Stimulated activated CD4-positive, alpha-beta T cell treated with anti-CD3 and anti-CD28 coated beads, Interleukin-15, amount 100 ng/mL, for 24 hours (primary cell): ENCODE measurements around the gene TPI1.

Source experiments
- DNase-seq: peaks from one replicate; pipeline ENCODE4 v3.0.0-alpha.2; 2020

Gene TPI1

DNA sequence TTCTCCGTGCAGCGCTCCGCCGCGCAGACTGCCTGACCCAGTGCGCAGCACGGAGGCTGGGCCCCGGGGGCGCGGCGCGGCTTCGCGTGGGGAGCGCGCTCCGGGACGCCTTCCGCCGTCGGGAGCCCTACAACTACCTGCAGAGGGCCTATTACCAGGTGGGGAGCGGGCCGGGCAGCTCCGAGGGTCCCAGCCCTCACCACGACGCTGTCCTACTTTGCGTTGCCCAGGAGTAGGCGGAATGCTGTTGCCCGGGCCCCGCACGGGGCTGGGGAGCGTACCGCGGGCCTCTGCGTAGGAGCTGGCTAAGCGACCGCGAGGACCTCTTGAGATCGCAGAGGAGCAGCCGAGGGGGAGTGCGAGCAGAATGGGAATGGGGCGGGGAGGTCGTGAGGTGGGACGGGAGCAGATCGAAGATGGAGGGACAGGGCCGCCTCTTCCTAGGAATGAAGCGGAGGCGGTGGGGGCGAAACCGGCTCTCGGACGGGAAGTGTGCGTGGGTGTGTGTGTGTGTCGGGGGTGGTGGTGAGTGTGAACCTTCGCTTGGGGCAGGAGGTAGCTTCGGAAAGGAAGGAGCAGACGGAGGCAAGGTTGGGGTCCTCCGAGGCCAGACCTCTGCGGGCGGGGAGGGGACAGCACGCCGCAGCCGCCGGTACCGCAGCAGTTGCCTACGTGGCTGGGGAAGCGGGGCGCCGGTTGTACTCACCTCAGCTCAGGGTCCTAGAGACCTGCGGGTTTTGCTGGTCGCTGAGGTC lies 38.4 kb upstream of the TPI1 start:
- DNase-seq, result peak; percentile 57

DNA sequence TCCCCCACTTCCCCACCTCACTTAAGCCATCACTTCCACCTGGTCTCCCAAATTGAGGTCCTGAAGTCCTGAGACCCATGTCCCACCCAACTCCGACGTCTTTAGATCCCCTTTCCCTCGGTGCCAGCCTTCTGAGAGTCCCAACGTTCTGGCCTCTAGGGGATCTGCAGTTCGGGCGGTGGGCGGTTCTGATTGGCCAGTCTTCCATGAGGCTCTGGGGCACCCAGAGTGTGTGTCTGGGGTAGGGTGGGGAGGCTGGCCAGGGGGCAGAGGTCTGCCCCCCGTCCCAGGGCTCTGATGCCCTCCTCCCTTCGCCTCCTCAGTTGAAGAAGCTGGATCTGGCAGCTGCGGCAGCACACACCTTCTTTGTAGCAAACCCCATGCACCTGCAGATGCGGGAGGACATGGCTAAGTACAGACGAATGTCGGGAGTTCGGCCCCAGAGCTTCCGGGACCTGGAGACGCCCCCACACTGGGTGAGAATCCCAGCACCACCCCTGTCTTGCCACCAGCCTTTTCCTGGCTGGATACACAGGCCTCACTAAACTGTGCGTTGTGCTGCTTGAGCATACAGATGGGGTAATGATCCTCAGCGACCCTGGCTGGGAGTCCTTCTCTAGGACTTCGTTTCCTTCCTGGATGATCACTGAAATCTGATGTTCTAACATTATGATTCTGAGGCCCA lies 37.7 kb upstream of the TPI1 start:
- DNase-seq, result no peak

DNA sequence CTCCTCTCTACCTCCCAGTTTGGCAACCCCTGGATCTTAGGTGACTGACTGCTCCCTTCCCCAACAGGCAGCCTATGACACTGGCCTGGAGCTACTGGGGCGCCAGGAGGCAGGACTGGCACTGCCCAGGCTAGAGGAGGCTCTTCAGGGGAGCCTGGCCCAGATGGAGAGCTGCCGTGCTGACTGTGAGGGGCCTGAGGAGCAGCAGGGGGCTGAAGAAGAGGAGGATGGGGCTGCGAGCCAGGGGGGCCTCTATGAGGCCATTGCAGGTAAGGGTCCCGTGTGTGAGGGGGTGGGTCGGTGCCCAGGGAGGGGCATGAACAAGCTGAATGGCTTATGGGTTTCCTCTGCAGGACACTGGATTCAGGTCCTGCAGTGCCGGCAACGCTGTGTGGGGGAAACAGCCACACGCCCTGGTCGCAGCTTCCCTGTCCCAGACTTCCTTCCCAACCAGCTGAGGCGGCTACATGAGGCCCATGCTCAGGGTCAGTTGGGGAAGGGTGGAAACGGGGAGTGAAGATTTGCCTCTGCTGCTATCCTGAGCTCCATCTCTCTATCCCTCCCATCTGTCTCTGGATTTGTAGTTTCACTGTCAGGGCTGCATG lies 36.9 kb upstream of the TPI1 start:
- no peak for DNase-seq

DNA sequence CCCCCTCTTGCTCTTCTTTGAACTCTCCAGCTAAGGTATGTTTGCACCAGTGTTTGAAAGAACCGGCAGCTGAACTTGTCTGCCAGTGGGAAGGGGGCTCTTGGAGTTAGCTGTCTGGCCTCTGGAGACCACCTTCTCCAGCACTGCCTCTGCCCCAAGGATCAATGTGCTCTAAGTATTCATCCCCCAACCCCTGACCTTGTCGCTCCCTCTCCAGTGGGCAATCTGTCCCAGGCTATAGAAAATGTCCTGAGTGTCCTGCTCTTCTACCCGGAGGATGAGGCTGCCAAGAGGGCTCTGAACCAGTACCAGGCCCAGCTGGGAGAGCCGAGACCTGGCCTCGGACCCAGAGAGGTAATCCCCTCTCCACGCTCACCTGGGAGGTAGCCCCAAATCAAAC lies 36.3 kb upstream of the TPI1 start:
- DNase-seq, result no peak

DNA sequence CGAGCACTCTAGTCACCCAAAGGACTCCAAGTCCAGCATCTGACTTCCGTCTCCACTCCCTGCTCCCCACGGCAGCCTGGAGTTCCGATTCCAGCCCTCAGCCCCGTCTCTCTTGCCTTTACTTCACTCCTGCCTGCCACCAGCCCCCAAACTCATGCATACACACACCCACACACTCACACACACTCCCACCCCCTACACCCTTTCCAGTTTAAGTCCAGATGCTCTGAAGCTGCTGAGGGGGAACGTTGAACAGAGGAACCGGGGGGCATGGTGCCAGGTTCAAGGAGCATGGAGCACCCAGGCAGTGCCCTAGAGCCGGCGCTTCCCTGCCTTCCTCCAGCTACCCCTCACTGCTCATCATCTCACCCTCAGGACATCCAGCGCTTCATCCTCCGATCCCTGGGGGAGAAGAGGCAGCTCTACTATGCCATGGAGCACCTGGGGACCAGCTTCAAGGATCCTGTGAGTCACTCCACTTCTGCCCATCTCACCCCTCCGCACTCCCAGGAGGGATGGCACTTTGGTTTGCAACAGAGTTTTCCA lies 35.8 kb upstream of the TPI1 start:
- no peak for DNase-seq

DNA sequence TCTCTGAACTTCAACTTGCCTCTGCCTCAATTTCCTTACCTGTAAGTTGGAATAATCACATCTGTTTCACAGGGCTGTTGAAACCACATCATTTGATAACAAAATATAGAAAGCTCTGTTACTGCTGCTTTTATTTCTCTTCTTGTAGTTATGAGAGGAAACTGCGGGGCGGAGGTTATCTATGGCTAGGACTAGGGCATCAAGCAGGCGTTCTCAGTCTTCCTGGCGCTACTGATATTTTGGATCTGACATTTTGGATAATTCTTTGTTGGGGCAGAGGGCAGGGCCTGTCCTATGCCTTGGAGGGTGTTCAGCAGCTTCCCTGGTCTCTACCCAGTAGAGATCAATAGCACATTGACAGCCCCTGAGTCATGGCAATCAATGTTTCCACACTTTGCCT lies 35.2 kb upstream of the TPI1 start:
- no peak for DNase-seq

DNA sequence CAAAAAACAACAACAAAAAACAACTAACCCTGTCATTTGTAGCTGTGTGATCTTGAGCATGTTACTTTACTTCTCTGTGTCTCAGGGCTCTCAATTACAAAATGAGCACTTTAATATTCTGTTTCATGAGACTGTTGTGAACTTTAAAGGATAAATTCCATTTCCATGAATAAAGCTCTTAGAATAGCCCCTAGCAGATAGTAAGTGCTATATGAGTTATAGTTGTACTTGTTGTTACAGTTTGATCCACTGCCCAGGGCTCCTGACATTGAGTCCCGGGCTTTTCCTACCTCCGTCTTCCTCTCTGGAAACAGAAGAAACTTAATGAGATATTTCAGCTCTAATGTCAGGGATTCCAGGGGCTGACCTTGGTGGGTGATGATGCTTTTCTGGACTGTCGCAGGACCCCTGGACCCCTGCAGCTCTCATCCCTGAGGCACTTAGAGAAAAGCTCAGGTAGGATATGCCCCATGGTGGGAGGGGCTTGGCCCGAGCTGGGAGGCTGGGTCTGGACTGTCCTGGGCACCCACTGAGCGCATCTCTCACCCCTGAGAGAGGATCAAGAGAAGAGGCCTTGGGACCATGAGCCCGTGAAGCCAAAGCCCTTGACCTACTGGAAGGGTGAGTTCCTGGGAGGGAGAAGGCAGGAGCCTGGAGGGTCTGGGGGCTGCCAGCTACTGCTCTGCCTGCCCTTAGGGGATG lies 34.0 kb upstream of the TPI1 start:
- DNase-seq, result no peak

DNA sequence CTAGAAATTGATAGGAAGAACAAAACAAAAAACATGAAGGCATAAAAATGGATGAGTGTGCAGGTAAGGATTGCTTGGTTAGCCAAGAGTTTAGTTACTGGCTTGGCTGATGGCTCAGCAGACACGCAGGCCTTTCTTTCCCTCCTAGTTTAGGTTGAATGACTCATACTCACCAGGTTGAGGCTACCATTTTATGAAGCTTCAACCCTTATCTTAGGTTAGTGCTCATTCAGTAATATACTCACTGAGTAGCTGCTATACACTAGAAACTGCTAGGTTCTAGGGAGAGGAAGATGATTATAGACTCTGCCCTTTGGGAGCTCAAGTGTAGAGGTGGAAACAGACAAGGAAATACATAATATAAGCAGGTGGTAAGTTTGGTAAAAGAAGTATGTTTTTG lies 33.1 kb upstream of the TPI1 start:
- no peak for DNase-seq

DNA sequence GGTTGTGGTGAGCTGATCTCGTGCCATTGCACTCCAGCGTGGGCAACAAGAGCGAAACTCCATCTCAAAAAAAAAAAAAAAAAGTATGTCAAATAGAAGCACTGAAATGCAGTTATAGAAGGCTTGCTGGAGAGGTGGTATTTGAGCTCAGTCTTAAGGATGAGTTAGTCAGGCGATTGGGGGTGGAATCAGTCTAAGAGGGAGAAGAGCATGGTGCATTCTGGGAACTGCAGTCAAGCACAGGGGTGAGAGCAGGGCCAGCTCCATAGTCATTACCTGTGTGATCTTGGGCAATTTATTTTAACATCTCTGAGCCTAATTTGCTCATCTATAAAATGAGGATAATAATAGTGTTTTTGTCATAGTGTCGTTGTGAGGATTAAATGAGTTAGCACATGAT lies 32.5 kb upstream of the TPI1 start:
- DNase-seq, result no peak

DNA sequence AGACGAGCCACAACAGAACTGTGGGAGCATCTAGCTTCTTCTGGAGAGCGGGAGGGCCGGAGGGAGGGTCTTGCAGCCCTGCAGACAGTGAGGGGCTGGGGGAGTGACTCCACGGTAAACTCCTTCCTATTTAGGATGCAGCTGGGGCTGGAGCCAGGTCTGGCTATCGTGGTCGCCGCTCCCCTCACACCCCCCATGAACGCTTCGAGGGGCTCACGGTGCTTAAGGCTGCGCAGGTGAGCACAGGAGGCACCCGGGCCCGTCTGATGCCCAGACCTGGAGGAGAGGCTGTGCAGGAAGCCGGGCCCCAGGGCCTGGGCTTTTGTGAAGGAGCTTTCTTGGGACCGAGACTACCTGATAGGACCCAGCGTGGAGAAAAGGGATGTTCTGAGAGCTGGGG lies 30.5 kb upstream of the TPI1 start:
- DNase-seq, result no peak

DNA sequence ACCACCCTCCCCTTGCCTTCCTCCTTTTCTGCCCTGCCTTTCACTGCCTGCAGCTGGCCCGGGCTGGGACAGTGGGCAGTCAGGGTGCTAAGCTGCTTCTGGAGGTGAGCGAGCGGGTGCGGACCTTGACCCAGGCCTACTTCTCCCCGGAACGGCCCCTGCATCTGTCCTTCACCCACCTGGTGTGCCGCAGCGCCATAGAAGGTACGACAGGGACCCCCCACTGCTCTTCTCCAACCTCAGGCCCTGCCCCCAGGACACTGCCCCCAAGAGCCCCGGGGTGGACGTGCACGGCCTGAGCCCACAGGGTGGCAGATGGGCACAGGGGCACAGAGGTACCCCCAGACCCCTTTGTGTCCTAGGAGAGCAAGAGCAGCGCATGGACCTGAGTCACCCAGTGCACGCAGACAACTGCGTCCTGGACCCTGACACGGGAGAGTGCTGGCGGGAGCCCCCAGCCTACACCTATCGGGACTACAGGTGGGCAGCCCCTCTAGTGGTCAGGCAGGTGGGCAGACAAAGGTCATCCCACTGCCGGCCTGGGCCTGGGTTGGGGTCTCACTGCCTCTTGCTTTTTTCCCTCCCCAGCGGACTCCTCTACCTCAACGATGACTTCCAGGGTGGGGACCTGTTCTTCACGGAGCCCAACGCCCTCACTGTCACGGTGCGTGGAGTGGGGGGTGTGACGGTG lies 29.8 kb upstream of the TPI1 start:
- DNase-seq, result no peak

DNA sequence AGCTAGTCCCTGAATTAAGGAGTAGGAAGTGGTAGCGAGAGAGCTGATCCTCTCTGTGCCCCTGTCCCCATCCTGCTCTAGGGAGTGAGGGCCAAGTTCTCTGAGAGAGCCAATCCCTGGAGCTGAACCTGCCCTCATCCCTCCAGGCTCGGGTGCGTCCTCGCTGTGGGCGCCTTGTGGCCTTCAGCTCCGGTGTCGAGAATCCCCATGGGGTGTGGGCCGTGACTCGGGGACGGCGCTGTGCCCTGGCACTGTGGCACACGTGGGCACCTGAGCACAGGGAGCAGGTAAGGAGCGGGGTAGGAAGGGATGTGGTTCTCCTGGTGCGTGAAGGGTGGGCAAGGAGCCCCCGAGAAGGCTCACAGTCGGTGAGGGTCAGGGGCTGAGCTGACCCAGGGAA lies 28.5 kb upstream of the TPI1 start:
- no peak for DNase-seq

DNA sequence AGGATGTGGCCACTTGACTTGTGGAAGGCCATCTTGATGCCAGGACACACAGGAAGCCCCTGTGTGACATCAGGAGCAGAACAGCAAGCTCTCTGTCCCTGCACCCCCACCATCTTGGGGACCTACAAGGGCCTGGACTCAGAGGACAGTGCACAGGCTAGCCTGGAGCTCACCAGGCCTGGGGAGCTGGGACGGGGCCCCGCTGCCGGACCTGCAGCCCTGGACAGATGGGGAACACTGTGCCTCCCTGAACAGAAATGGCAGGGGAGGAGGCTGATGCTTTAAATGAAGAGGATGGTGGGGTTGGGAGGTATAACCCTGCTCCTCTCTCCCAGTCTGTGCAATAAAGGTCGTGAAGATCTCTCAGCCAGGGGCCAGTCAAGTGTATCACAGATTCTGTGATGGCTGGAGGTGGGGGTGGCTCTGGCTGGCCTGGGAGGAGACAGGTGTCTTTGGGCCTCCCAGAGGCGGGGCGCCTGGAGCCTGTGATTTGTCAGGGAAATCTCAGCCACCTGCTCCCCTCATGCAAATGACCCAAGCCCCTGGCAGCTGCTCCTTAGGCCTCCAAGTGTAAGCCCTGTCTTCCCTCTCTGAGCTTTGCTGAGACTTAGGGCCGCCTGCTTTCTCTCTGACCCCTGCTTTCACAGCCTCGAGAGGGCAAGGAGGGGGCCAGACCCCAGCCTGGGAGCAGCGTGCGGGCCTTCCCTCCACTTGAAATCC lies 27.7 kb upstream of the TPI1 start:
- DNase-seq, result no peak

DNA sequence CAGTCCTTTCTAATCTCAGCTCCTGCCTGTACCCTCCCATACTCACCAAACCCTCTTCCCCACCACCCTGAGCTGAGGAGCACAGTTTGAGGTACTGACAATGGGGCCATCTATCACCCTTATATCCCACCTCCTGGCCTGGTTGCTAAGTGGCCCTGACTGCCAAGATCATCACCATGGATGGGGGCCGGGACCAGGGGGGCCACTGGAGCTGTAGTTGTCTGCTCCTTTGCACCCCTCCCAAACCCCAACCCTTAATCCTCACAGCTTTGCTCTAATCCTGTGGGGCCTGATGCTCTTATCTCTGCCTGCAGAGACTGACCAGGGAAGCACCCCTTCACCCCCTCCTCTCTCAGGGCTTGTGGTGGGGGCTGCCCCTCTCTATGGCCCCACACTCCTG lies 27.0 kb upstream of the TPI1 start:
- DNase-seq, result no peak

DNA sequence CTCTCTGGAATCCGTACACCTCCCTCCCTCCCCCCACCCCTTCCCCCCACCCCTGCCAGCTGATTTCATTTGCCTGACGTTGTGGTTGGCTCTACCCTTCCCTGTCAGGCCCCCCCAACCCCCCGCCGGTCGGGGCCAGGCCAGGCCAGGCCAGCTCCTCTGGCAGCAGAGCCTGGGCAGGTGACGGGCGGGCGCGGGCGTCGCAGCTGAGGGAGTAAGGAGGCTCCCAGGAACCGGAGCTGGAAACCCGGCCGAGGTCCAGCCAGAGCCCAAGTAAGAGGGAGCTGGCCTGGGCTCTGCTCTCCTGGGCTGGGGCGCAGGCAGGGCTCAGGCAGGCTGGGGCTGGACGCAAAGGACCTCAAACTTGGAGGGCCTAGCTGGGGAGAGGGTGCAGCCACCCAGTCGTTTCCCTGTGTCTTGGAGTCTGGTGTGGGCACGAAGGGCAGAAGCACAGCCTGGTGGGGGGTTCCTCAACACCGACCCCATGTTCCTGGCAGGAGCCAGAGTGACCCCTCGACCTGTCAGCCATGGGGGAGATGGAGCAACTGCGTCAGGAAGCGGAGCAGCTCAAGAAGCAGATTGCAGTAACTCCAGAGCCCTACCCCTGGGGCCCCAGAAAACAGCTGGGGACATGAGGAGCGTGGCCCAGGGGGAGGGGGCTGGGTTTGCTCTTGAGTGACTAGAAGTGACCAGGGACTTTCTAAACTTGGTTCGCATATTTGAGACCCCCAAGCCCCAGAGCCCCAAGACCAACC lies 26.4 kb upstream of the TPI1 start, which contains the start of gene GNB3:
Gene GNB3, plus strand, starts transcription at position 165 of the 755 bp plus-strand sequence. Its CDS starts 363 bp downstream, at position 528.
- DNase-seq, result no peak

DNA sequence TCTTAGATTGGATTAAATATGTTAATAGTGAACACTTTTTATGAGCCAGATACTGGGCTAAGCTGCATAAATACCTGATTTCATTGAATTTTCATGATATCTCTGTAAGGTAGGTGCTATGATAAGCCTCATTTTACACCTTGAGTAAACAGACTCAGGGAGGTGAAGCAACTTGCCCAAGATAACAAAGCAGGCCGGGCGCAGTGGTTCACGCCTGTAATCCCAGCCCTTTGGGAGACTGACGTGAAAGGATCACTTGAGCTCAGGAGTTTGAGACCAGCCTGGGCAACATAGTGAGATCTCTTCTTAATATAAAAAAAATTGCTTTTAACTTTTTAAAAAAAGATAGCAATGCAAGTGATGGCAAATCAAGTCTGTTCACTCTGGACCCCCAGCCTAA lies 25.3 kb upstream of the TPI1 start:
- DNase-seq, result no peak

DNA sequence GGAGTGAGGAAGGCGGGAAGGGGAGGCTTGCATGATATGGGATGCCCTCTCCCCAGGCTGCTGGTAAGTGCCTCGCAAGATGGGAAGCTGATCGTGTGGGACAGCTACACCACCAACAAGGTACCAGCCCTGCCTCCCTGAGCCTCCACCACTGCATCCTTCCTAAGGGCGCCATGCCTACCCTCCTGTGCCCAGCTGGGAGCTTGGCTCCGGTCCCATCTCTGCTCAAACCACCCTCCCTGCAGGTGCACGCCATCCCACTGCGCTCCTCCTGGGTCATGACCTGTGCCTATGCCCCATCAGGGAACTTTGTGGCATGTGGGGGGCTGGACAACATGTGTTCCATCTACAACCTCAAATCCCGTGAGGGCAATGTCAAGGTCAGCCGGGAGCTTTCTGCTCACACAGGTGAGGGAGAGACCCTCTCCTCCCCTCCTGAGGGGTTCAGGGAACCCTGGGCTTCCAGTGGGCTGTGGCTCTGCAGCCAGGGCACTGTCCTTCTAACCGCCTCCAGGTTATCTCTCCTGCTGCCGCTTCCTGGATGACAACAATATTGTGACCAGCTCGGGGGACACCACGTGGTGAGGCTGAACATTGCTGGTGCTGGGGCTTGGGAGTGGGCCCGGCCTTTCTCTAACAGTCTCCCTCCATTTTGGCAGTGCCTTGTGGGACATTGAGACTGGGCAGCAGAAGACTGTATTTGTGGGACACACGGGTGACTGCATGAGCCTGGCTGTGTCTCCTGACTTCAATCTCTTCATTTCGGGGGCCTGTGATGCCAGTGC lies 24.0 kb upstream of the TPI1 start:
- DNase-seq, result no peak

DNA sequence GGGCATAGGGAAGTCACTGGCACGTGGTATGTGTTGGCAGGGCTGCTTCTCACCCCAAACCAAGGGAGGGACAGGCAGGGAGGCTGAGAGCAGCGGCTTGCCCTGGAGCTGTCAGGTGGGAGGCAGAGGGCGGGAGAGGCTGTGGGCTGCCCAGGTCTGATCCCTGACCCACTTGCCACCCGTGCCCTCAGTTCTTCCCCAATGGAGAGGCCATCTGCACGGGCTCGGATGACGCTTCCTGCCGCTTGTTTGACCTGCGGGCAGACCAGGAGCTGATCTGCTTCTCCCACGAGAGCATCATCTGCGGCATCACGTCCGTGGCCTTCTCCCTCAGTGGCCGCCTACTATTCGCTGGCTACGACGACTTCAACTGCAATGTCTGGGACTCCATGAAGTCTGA lies 21.9 kb upstream of the TPI1 start:
- no peak for DNase-seq

DNA sequence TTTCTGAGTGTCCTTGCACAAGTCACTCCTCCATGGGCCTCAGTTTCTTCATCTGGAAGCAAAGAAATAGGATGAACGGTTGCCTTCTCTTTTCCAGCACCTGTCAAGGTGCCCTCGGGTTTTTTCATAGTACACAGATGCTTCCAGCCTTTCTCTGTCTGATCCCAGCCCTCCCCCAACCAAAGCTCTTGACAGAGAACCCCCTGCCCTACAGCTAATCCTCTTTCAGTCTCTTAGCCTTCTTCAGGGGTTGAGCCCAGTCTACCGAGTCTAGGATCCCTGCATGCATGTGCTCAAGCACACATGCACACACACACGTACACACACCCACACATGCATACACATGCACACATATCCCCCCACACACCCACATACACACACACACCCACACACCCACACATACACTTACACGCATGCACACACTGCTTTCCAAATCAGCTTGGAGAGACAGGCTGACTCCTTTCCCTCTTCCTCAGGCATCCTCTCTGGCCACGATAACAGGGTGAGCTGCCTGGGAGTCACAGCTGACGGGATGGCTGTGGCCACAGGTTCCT lies 20.9 kb upstream of the TPI1 start:
- DNase-seq, result no peak

DNA sequence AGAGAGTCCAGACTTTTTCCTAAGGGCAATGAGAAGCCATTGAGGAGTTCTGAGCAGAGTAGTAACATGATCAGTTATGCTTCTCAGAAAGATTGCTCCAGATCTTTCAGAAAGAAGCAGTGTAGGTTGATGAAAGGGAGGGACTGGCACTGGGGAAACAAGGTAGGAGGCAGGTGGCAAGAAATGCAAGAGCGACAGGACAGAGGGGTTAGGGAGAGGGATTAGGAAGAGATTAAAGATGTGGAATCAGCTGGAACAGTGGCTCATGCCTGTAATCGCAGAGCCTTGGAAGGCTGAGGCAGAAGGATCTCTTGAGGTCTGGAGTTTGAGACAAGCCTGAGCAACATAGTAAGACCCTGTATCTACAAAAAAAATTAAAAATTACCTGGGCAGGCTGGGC lies 19.7 kb upstream of the TPI1 start:
- DNase-seq, result no peak
